Activated T-helper 2 cell treated with anti-CD3 and anti-CD28 coated beads, Interferon-gamma antibody, Interleukin-2, Interleukin-4, amounts not matched to agents 10 μg/mL and 5 μg/mL and 100 μg/mL, durations not matched to agents 14 hours and 24 hours and 36 hours (primary cell): ENCODE measurements around the gene GRK7. TPM values are rescaled to one million over a fixed set of nuclear protein-coding genes. Genes with fewer than 3 reads are reported as not detected.
"Not testable (repeated sequence)": the region's sequence is repeated elsewhere in the genome, so short reads cannot be mapped to it uniquely, and the experiment has no call there.

Experiments used
- DNase-seq: peaks from one replicate; pipeline ENCODE4 v3.0.0; 2021; ENCODE audit warnings: low spot score
- H3K27ac Mint-ChIP-seq: one replicate; pipeline ENCODE4 v1.8.0; 2021; ENCODE audit warnings: mixed read lengths
- H3K27me3 Mint-ChIP-seq: one replicate; pipeline ENCODE4 v1.8.0; 2021; ENCODE audit warnings: low read depth, mixed read lengths
- H3K36me3 Mint-ChIP-seq: one replicate; pipeline ENCODE4 v1.8.0; 2021; ENCODE audit warnings: low read depth, mixed read lengths
- H3K4me1 Mint-ChIP-seq: one replicate; pipeline ENCODE4 v1.8.0; 2021; ENCODE audit warnings: low read depth, mixed read lengths
- H3K4me3 Mint-ChIP-seq: one replicate; pipeline ENCODE4 v1.8.0; 2021; ENCODE audit warnings: low read depth, mild to moderate bottlenecking, moderate library complexity, mixed read lengths
- H3K9me3 Mint-ChIP-seq: one replicate; pipeline ENCODE4 v1.8.0; 2021; ENCODE audit warnings: mixed read lengths
- intact Hi-C: fragments of 100-400 bp; cut with micrococcal nuclease; formaldehyde crosslinking; loops from one replicate; pipeline ENCODE4 v1.15.1; 2023
- total RNA-seq: library from RNA; stranded (reverse); gene quantifications from 2 replicates; pipeline ENCODE4 v1.2.3, GENCODE V29; 2022

Gene GRK7
- total RNA-seq, 1 donor from 2014 or later: not detected

- Mint-ChIP-seq H3K4me1 (peaks cover 14% of the 10 kb centered on the region), H3K27ac (no peak overlapping the region)
- intact Hi-C loops: no loop called here
Measured at GRCh38 chr3:141767066-141767465, 3.9 kb downstream of the GRK7 start.

GRCh38 chr3:141769221-141769894, 6.2 kb downstream of the GRK7 start:
- no peak for DNase-seq
- H3K27me3 Mint-ChIP-seq: peaks cover 5% of the 10 kb centered on the region
- H3K4me1 Mint-ChIP-seq: peaks cover 14% of the 10 kb centered on the region
- H3K36me3 Mint-ChIP-seq: no peaks in the 10 kb centered on the region
- intact Hi-C loops: no loop called here
- H3K9me3 Mint-ChIP-seq: no peaks in the 10 kb centered on the region
- no peak overlapping the region for H3K4me3 Mint-ChIP-seq
- H3K27ac Mint-ChIP-seq: no peak overlapping the region

More at GRCh38 chr3:141767066-141767465, 3.9 kb downstream of the GRK7 start:
- no peak for DNase-seq
- Mint-ChIP-seq H3K4me3 (no peak overlapping the region), H3K27me3 (peaks cover 5% of the 10 kb centered on the region), H3K9me3 (no peaks in the 10 kb centered on the region), H3K36me3 (no peaks in the 10 kb centered on the region)

GRCh38 chr3:141773676-141774075, 10.5 kb downstream of the GRK7 start:
- Mint-ChIP-seq H3K36me3 (no peaks in the 10 kb centered on the region), H3K27ac (no peak overlapping the region), H3K27me3 (peaks cover 5% of the 10 kb centered on the region), H3K4me3 (no peak overlapping the region), H3K4me1 (no peaks in the 10 kb centered on the region), H3K9me3 (no peaks in the 10 kb centered on the region)
- no peak for DNase-seq
- intact Hi-C loops: no loop called here

GRCh38 chr3:141776376-141776775, 13.2 kb downstream of the GRK7 start:
- H3K36me3 Mint-ChIP-seq: no peaks in the 10 kb centered on the region
- intact Hi-C loops: no loop called here
- no peak overlapping the region for H3K4me3 Mint-ChIP-seq
- DNase-seq: no peak
- no peak overlapping the region for H3K27ac Mint-ChIP-seq
- H3K4me1 Mint-ChIP-seq: no peaks in the 10 kb centered on the region
- no peaks in the 10 kb centered on the region for H3K9me3 Mint-ChIP-seq
- no peaks in the 10 kb centered on the region for H3K27me3 Mint-ChIP-seq

- H3K4me1 Mint-ChIP-seq: no peaks in the 10 kb centered on the region
- no peak overlapping the region for H3K4me3 Mint-ChIP-seq
- DNase-seq: no peak
- H3K27me3 Mint-ChIP-seq: no peaks in the 10 kb centered on the region
- no peaks in the 10 kb centered on the region for H3K36me3 Mint-ChIP-seq
- no peaks in the 10 kb centered on the region for H3K9me3 Mint-ChIP-seq
- no peak overlapping the region for H3K27ac Mint-ChIP-seq
- intact Hi-C loops: no loop called here
Measured at GRCh38 chr3:141776885-141777284, 13.7 kb downstream of the GRK7 start.

GRCh38 chr3:141777957-141778813, 15.0 kb downstream of the GRK7 start:
- no peaks in the 10 kb centered on the region for H3K27me3 Mint-ChIP-seq
- intact Hi-C loops: no loop called here
- H3K4me1 Mint-ChIP-seq: peaks cover 2% of the 10 kb centered on the region
- no peaks in the 10 kb centered on the region for H3K36me3 Mint-ChIP-seq
- H3K4me3 Mint-ChIP-seq: no peak overlapping the region
- no peak overlapping the region for H3K27ac Mint-ChIP-seq
- no peak for DNase-seq
- H3K9me3 Mint-ChIP-seq: no peaks in the 10 kb centered on the region

GRCh38 chr3:141779667-141780066, 16.5 kb downstream of the GRK7 start:
- H3K4me1 Mint-ChIP-seq: peaks cover 2% of the 10 kb centered on the region
- intact Hi-C loops: no loop called here
- no peak overlapping the region for H3K4me3 Mint-ChIP-seq
- no peaks in the 10 kb centered on the region for H3K36me3 Mint-ChIP-seq
- no peaks in the 10 kb centered on the region for H3K9me3 Mint-ChIP-seq
- H3K27ac Mint-ChIP-seq: no peak overlapping the region
- H3K27me3 Mint-ChIP-seq: no peaks in the 10 kb centered on the region
- no peak for DNase-seq

- Mint-ChIP-seq H3K4me3 (no peak overlapping the region), H3K27me3 (no peaks in the 10 kb centered on the region)
- intact Hi-C loops: no loop called here
Measured at GRCh38 chr3:141782386-141782932, 19.3 kb downstream of the GRK7 start.

GRCh38 chr3:141783632-141784031, 20.4 kb downstream of the GRK7 start:
- DNase-seq: no peak
- H3K27me3 Mint-ChIP-seq: no peaks in the 10 kb centered on the region
- no peak overlapping the region for H3K4me3 Mint-ChIP-seq
- no peak overlapping the region for H3K27ac Mint-ChIP-seq
- no peaks in the 10 kb centered on the region for H3K36me3 Mint-ChIP-seq
- H3K4me1 Mint-ChIP-seq: peaks cover 3% of the 10 kb centered on the region
- intact Hi-C loops: no loop called here
- no peaks in the 10 kb centered on the region for H3K9me3 Mint-ChIP-seq

More at GRCh38 chr3:141782386-141782932, 19.3 kb downstream of the GRK7 start:
- H3K36me3 Mint-ChIP-seq: no peaks in the 10 kb centered on the region
- H3K27ac Mint-ChIP-seq: no peak overlapping the region
- no peak for DNase-seq
- H3K4me1 Mint-ChIP-seq: peaks cover 2% of the 10 kb centered on the region
- no peaks in the 10 kb centered on the region for H3K9me3 Mint-ChIP-seq

- H3K4me3 Mint-ChIP-seq: no peak overlapping the region
- H3K9me3 Mint-ChIP-seq: no peaks in the 10 kb centered on the region
- intact Hi-C loops: no loop called here
Measured at GRCh38 chr3:141784096-141784495, 20.9 kb downstream of the GRK7 start.

GRCh38 chr3:141784531-141784930, 21.3 kb downstream of the GRK7 start:
- Mint-ChIP-seq H3K36me3 (no peaks in the 10 kb centered on the region), H3K4me1 (peaks cover 6% of the 10 kb centered on the region), H3K4me3 (no peak overlapping the region), H3K9me3 (no peaks in the 10 kb centered on the region), H3K27me3 (no peaks in the 10 kb centered on the region), H3K27ac (no peak overlapping the region)
- no peak for DNase-seq
- intact Hi-C loops: no loop called here

More at GRCh38 chr3:141784096-141784495, 20.9 kb downstream of the GRK7 start:
- peaks cover 3% of the 10 kb centered on the region for H3K4me1 Mint-ChIP-seq
- H3K27ac Mint-ChIP-seq: no peak overlapping the region
- no peaks in the 10 kb centered on the region for H3K27me3 Mint-ChIP-seq
- DNase-seq: no peak
- H3K36me3 Mint-ChIP-seq: no peaks in the 10 kb centered on the region

GRCh38 chr3:141788149-141788548, 24.9 kb downstream of the GRK7 start:
- H3K4me1 Mint-ChIP-seq: peaks cover 4% of the 10 kb centered on the region
- intact Hi-C loops: no loop called here
- no peaks in the 10 kb centered on the region for H3K9me3 Mint-ChIP-seq
- H3K27ac Mint-ChIP-seq: no peak overlapping the region
- H3K36me3 Mint-ChIP-seq: no peaks in the 10 kb centered on the region
- no peak overlapping the region for H3K4me3 Mint-ChIP-seq
- DNase-seq: no peak
- no peaks in the 10 kb centered on the region for H3K27me3 Mint-ChIP-seq

GRCh38 chr3:141788750-141789149, 25.5 kb downstream of the GRK7 start:
- intact Hi-C loops, H3K9me3 Mint-ChIP-seq, H3K27me3 Mint-ChIP-seq, H3K36me3 Mint-ChIP-seq, H3K27ac Mint-ChIP-seq, DNase-seq, H3K4me3 Mint-ChIP-seq, H3K4me1 Mint-ChIP-seq: not testable (repeated sequence)
